HG02610 (cell line): ENCODE data around the gene ANO6.
"Not testable (repeated sequence)": the region's sequence is repeated elsewhere in the genome, so short reads cannot be mapped to it uniquely, and the experiment has no call there.

Experiments
- ATAC-seq: cut with Tn5 transposase; IDR thresholded peaks from one replicate; pipeline ENCODE4 v1.9.1; 2021; ENCODE audit warnings: mild to moderate bottlenecking, moderate library complexity; ENCODE audit not compliant: unreplicated experiment

The ANO6 gene

DNA sequence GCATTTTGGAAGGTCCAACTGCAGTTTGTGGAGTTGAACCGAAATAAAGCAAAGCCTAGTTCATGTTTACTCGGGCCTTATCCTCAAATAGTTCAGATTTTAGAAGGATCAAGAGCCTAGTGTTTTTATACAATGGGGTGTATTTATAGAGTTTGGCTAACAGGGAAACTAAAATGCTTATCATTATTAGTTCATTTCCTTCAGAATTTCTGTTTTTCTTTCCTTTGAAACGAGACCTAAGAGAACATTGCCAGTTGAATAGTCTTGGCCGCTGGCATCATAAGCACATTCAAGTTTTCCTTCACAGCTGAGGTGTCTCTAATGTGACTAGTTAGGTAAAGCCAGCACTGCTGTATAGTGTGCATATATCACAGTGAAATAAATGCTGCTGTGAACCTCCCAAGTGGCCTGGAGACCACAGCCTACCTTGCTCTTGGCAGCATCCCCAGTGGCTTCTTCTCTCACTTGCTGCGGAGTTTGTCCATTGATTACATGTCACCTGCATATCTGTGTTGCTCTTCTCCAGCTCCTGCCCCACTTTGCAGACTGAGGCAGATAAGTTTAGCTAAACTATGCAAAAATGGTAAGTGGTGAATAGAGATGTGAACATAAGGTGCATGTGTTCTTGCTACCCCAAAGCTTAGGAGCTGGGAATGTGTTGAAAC lies 88.8 kb downstream of the ANO6 start:
- no peak for ATAC-seq

DNA sequence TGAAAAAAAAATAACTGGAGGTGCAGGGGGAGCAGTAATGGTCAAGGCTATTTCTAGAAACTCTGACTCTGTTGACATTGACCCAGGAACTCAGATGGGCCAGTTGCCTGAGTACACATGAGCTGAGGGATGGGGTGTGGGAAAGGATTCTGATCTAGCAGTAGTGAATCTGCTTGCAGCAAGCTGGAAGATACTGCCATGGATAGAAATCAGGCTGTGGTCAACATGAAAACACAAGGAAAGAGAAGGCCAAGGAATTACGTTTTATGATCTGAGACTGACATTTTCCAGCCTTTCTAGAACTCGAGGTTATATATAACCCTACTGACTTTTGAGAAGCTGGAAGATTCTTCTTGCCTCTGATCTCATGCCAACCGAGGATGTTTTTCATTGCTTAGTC lies 90.0 kb downstream of the ANO6 start:
- no peak for ATAC-seq

DNA sequence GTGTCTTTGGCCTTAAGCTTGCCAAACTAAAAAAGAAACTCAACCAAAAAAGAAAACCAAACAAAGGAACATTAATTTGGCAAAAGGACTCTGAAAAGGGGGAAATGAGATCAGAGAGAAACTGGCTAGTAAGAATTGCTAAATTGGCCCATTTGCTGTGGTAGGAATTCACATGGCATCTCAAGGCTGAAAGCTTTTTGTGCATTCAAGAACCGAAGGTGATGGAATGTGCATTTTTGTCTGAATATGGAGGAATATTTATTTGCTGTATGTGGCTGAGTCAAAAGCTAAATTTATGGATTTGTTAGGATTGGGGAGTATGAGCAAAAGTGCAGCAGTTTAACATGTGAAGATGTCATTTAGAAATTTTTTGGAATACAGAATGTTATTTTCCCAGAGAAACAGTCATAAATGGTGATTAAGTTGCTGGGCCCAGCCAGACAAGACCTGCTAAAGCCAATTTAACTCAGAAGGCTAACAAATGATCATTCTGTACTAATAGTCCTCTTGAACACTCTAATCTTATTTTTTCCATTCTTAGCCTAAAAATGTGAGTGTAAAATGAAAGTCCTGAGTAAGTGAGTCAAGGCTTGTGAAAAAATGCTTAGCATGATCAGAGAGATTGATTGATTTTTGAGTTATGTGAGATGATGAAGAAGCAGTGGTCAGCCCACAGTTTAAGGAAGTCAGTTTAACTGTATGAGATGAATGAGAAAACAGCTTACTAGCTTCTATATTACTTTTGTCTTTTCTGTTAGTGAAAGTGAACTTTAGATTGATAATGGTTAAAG lies 94.1 kb downstream of the ANO6 start:
- no peak for ATAC-seq

DNA sequence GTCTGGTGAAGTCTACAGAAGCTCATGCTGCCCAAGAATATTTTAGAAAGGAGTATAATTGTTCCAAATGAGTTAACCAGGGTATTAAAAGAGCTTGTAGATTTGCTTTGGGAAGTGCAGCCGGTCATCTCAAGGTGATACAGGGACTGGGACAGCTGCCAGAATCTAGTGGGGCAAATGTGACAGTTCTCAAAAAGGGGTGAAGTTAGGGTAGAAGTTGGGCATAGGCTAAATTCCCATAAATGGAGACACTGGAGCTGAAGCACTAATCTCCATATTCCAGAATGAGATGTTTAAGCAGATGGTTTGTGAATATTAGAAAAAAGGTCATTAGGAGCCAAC lies 94.7 kb downstream of the ANO6 start:
- no peak for ATAC-seq

DNA sequence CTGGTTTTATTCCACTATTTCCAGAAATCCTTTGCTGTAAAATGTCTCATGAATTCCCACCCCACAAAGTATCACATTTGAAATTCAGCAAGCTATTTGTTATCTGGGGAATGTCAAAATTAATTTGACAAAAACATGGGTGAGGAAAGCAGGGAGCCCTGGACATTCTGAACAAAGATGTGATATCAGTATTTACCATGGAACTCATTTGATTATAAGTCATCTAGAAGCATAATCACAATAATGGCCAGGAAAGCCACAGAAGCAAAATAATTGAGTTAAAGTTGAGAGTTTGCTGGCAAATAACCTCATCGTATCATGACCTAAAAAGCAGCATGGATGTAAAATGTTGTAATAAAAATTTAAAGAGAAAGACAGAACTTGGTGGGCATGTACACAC lies 96.1 kb downstream of the ANO6 start:
- no peak for ATAC-seq

DNA sequence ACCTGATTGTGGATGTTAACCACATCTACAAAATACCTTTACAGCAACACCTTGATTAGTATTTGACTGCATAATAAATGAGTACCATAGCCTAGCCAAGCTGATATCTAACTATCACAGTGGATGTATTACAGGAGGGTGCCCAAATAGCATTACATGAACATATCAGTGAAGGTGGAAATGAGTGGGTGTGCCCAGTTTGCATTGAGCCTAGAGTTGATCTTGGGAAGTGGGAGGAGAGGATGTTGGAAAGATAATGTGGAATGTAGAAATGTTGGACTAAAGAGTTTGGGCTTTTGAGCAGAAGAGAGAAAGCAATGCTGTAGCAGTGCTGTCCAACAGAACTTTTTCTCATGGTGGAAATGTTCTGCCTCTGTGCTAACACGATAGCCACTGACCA lies 98.9 kb downstream of the ANO6 start:
- ATAC-seq, result no peak

DNA sequence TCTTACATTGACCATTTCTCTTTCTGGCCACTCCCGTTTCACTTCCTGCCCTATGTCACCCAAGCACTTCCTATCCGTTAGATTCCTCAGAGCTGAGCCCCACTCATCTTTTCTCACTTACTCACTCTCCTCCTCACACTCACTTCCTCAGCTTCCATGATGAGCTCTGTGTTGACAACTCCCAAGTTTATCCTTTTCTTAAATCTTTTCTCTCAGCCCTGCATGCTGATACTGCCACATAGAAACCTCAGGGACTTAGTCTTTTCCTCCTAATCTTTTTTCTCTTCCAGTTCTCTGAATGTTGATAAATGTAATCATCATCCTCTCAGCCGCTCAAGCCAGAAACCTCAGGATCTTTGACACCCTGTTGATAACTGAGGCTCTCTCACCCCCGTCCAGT lies 99.6 kb downstream of the ANO6 start:
- no peak for ATAC-seq

DNA sequence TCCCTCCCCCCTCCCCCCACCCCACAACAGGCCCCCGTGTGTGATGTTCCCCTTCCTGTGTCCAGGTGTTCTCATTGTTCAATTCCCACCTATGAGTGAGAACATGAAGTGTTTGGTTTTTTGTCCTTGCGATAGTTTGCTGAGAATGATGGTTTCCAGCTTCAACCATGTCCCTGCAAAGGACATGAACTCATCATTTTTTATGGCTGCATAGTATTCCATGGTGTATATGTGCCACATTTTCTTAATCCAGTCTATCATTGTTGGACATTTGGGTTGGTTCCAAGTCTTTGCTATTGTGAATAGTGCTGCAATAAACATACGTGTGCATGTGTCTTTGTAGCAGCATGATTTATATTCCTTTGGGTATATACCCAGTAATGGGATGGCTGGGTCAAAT lies 101.4 kb downstream of the ANO6 start:
- not testable (repeated sequence) for ATAC-seq

DNA sequence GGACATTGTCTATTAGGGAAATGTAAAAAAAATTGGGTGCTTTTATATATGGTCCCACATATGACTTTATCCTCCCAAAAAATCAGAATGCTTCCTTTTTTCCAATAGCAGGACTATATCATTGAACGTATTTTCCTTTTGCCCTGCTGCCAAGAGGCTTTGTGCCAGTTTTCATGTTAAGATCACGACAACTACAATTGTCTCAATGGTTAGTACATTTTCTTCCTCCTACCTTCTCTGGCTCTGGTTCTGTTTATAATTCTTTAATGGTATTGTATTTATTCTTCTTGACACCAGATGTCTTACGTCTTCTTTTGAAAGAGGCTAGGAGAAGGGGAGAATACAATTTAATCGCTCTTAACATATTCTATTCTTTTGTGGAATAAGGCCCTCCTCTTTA lies 106.9 kb downstream of the ANO6 start:
- no peak for ATAC-seq

DNA sequence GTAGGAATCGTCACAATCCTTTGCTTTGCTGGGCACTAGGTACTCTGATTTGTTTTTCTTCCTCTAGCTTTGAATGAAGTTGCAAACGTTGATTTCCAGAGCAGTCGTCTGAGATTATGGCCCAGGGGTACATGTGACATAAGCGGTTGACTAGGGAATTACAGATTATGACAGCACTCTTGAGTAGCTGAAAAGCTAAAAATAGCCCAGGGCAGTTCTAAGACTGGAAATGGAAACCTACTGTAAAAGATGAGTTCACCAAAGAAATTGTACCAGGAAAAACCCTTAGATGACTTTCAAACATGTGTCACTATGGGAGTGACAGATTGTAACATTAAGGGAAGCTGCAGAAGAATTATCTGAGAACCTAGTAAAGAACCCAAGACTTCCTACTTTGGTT lies 108.5 kb downstream of the ANO6 start:
- no peak for ATAC-seq

DNA sequence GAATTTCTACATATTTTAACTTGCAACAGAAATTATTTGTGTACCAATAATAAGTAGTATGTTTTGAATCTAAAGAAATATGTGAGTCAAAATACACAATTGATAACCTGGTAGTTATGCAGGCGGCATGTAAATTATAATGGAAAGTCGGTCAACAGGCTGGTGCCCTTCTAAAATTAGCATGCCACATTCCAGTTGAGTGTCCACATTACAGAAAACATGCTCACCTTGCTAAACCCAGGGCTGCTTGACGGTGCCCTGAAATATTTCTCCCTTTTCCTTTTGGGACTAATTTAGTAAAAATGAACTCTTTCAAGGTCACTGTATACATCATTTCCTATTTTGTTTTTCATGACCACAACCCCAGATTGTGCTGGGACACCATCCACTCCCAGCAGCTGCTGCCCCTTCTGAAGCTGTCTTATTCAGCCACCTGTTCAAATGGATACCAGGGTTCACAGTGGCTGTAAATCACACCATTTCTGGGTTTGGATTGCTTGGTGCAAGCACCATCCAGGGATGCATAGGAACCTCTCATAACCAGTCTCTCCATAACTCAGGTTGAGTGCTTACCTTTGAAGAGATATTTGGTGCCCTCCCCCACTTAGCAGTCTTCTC lies 110.6 kb downstream of the ANO6 start:
- ATAC-seq, result no peak

DNA sequence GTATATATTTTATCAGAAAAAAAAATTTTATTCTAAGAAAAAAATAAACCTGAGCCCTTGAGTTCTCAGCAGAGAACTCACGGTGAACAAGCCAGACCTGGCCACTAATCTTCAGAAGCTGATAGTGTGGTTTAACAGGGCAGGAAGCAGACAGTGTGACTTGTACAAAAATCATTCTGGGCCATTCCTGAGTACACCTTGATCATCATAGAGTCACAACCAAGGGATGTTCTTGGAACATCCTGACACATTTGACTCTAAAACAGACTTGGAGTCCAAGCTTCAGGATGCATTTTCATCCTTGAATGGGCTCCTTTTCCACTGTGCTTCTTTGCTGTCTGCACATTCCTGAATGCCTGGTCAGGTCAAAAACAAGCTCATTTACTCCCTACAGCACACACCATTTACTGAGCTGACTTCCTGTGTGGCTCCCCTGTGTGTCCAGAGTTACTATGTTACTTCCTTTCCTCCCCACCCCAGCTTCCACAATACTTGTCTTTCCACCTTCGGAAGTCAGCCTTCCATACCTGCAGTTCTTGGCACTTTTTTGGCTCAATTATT lies 112.0 kb downstream of the ANO6 start:
- ATAC-seq, result no peak

DNA sequence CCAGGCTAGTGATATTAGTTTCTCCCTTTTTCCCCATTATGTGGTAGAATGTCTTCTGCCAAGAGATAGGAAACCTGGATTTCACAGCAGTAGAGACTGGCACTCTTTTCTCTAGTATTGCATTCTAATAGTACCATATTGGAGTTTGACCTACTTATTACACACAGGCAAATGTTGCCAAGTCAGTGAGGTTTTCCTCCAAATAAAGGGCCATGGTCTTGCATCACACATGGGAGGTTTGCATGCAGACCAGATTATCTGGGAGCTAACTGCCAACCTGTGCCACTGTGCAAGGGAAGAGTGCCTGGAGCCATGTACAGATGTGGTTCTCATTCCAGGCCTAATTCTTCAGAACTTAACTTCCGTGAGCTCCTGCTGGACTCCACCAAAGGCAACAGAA lies 113.3 kb downstream of the ANO6 start:
- no peak for ATAC-seq

DNA sequence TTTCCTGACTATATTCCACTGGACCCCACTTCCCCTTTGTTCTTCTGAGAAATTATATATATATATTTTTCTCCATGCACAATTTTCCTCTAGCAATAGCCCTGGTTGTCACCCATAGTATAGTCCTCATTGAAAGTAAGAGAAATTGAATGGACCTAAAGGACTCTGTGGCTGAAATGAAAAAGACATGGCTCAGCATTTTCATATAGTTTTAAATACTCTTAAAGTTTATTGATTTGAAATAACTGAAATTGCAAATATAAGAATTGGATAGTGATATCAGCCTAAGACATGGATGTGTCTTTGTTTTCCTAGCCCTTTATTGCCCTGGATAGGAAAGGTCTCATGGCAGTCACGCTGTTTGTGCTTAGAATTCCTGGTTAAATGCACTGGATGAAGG lies 113.8 kb downstream of the ANO6 start:
- no peak for ATAC-seq

DNA sequence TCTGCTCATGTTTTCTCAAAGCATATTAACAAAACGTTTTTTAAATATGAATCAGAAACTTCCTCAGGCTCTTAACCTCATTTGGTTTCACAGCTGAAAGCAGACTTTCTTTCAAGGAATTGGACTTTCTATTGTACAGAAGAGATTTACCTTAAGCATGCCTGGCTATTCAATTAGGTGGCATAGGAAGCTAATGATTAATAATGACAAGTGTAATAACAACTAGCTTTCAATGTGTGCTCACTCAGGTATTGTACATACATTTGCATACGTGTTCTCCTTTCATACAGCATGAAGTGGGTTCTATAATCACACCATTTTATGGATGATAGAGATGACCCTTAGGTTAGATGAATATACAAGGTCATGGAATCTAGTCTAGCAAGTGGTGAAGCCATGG lies 115.7 kb downstream of the ANO6 start:
- ATAC-seq, result no peak

DNA sequence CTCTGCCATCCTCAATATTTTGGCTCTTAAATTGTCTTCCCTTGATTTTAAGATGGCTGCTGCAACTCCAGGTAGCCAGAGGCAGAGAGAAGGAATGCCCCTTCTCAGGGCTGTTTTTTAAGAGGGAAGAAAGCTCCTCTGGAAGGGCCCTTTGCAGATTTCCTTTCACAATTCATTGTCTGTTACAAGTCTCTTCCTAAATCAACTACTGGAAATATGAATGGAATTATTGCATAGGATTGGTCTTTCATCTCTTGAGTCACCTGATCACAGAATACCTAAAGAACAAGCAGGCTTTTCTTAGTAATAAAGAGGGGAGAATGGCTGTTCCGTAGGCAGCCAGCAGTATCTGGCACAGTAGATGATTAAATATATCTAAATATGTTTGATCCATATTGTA lies 118.5 kb downstream of the ANO6 start:
- ATAC-seq, result no peak

DNA sequence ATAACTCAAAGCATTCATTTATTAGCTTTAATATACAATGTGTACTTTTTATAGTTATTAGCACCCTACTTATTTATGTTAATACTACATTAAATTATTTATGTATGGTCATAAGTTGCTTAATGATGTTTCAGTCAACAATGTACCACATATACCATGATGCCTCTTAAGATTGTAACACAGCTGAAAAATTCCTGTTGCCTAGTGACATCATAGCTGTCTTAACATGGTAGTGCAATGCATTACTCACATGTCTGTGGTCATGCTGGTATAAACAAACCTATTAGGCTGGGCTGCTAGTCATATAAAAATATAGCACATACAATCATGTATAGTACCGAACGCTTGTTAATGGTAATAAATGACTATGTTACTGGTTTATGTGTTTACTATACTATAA lies 120.4 kb downstream of the ANO6 start:
- ATAC-seq, result no peak

DNA sequence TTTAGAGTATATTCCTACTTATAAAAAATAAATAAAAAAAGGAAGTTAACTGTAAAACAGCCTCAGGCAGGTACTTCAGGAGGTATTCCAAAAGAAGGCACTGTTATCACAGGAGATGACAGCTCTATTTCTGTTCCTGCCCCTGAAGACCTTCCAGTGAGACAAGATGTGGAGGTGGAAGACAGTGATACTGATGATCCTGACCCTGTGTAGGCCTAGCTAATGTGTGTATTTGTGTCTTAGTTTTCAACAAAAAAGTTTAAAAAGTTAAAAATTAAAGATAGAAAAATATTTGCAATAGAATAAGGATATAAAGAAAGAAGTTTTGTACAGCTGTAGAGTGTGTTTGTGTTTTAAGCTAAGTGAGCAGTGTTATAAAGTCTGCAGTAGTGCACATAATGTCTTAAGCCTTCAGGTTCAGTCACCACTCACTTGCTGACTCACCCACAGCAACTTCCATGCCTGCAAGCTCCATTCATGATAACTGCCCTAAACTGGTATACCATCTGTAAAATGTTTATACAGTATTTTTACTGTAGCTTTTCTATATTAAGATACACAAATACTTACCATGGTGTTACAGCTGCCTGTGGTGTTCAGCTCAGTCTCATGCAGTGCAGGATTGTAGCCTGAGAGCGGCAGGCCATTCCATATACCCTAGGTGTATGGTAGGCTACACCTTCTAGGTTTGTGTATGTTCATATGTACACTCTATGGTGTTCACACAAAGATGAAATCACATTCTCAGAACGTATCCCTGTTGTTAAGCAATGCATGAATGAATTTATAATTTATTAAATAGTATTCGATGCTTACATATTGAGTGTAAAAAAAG lies 121.1 kb downstream of the ANO6 start:
- no peak for ATAC-seq

DNA sequence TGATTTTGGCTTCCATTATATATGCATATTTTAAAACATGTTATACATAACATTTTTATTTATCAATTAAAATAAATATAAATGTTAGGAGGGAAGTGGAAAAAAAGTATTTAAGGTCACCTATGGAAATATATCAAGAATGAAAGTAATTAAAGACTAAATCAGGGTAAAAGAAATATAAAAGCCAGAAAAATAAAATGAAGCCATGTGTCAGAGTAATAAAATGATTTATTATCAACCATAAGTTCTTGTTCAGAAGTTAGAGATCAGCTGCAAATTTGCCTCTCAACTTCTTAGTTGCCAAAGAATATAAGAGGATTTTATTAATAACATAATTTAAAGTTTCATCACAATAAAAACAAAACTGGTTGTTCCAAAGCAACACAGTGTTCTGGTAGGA lies 121.9 kb downstream of the ANO6 start:
- no peak for ATAC-seq

DNA sequence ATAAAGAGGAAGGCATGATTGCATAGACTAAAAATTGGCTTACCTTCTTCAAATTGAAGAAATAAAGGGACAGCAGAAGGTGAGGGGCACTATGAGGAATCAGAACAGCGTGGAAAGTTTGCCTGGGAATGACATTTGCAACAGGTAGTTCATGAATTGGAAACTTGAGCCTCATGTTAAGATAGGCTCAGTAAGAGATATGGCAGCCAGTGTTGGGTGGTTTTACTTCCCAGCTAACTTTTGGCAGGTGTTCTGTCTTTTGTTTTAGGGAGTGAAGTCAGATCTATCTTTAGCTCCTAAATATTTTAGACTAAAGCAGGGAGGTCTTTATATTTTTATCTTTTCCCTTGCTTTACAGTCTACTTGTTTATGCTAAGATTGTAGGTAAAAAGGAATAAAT lies 122.4 kb downstream of the ANO6 start:
- no peak for ATAC-seq

DNA sequence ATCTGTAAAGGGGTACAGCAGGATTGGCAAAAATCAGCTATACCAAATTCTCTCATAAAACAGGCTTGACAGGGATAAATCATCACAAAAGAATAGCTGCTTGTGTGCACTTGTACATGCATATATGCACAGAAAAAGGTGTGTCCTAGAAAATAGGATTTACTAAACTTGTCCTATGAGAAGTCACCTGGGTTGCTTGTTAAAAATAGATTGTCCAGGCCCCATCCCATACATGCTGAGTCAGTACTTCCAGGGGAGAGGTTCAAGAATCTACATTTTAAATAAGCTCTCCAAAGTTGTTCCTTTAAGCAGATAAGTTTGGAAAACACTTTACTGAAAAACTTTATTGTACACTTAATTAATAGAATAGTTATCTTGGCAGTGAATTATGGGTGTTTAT lies 123.1 kb downstream of the ANO6 start:
- no peak for ATAC-seq
